Measurements from ENCODE around the gene ACTN1. TPM values are rescaled to one million over a fixed set of nuclear protein-coding genes. Genes with fewer than 3 reads are reported as not detected.

ACTN1 gene
- total RNA-seq, 4 donors from 2014 or later = 958 to 2,110 (median 1,439) TPM

DNA sequence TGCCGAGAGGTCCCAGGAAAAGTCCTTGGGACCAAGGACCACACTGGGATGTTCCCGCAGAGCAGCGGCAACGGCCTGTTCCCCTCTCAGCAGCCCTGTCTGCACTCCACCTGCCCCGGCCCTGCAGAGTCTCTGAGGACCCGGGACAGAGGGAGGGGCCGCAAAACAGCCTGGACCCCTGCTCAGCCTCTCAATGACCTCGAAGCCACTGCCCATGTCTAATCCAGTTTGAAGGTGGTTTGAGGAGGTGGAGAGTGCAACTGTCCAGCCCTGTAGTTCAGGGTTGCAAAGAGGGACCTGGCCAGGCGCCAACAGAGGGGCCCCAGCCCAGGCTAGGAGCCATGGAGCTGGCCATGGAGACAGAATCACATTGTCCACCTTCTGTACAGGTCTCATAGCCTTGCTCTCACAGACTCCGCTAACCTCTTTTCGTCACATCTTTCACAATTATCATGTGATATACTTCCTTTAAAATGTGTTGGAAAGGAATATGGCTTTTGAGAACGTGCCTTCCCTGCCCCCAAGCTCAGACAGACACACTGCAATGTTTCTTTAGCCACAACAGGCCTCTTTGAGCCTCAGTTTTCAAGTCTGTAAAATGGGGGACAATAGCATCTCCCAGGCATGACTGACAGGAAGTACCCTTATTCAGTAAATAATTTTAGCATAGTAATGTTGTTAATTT, 49.3 kb downstream of the ACTN1 start:
- TF ChIP-seq, protein P1, sequence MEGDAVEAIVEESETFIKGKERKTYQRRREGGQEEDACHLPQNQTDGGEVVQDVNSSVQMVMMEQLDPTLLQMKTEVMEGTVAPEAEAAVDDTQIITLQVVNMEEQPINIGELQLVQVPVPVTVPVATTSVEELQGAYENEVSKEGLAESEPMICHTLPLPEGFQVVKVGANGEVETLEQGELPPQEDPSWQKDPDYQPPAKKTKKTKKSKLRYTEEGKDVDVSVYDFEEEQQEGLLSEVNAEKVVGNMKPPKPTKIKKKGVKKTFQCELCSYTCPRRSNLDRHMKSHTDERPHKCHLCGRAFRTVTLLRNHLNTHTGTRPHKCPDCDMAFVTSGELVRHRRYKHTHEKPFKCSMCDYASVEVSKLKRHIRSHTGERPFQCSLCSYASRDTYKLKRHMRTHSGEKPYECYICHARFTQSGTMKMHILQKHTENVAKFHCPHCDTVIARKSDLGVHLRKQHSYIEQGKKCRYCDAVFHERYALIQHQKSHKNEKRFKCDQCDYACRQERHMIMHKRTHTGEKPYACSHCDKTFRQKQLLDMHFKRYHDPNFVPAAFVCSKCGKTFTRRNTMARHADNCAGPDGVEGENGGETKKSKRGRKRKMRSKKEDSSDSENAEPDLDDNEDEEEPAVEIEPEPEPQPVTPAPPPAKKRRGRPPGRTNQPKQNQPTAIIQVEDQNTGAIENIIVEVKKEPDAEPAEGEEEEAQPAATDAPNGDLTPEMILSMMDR (IDR thresholded peaks at IDR 0.05) = no peak
- TF ChIP-seq POLR2AphosphoS5 (IDR thresholded peaks at IDR 0.05) = peak; percentile 7 to 60
- 51% methylated on average over 11 of the region's 12 CpGs for WGBS
- peak overlapping the region; percentile 90 to 98 (median 97) for H3K27ac ChIP-seq (replicated peaks in 1 of 4)
- intact Hi-C loops (cut with DNase I) = no loop called here
- peaks cover 0 to 8% (median 4%) of the 10 kb centered on the region in 4 donors for H3K36me3 ChIP-seq
- no peaks in the 10 kb centered on the region for H3K9me3 ChIP-seq
- peaks cover 57 to 96% (median 93%) of the 10 kb centered on the region in 4 donors for H3K4me1 ChIP-seq
- peak overlapping the region in 3 of 4 donors; percentile 4 to 9 (median 7) for H3K4me3 ChIP-seq
- DNase-seq (ENCODE audit: extremely low spot score) = no peak
- no peaks in the 10 kb centered on the region for H3K27me3 ChIP-seq

DNA sequence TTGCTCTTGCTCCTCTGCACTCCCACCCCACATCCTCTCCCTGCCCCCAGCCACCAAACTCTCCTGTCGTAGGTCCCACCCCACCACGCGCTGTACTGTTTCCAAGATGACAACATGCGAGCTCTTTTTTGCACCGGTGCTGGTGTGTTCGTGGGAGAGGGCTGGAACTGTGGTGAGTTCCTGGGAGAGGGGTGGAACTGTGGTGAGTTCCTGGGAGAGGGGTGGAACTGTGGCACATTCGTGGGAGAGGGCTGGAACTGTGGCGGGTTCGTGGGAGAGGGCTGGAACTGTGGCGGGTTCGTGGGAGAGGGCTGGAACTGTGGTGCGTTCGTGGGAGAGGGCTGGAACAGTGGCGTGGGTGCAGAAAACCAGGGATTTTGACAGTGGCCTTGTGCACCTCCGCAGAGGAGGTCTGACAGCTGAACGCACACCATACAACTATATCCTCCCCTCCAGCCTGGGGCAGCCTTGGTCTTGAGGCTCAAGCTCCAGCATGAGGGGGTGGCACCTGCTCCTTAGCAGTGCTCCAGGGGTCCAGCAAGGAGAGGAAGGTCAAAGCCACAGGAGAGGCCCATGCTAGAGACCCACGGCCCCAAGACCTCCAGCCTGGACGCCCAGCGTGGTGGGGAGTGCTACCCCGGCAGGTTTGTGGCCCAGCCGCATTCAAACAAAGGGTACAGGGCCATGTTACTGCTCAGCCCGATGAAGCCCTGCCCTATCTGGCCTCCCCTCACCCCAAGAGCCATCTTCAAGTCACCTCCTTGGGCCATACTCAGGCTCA, 50.1 kb downstream of the ACTN1 start:
- H3K4me1 ChIP-seq = peaks cover 55 to 96% (median 93%) of the 10 kb centered on the region in 4 donors
- TF ChIP-seq, protein P1 (IDR thresholded peaks at IDR 0.05) = no peak
- TF ChIP-seq EP300 (IDR thresholded peaks at IDR 0.05) (no peak), POLR2AphosphoS5 (IDR thresholded peaks at IDR 0.05) (no peak), POLR2A (IDR thresholded peaks at IDR 0.05; ENCODE audit: low read depth) (no peak)
- intact Hi-C loops (cut with DNase I) = no loop called here
- DNase-seq (ENCODE audit: extremely low spot score) = no peak
- 63% methylated on average over 14 of the region's 22 CpGs for WGBS
- peaks cover 0 to 14% (median 7%) of the 10 kb centered on the region in 4 donors for H3K36me3 ChIP-seq
- no peaks in the 10 kb centered on the region for H3K27me3 ChIP-seq
- no peaks in the 10 kb centered on the region for H3K9me3 ChIP-seq
- H3K4me3 ChIP-seq = peak overlapping the region in 3 of 4 donors; percentile 4 to 30 (median 9)
- peak overlapping the region; percentile 90 to 98 (median 97) for H3K27ac ChIP-seq (replicated peaks in 1 of 4)

- TF ChIP-seq POLR2AphosphoS5 (IDR thresholded peaks at IDR 0.05) = no peak
- Histone ChIP-seq H3K27ac (replicated peaks in 1 of 4) (peak overlapping the region; percentile 90 to 98 (median 97)), H3K36me3 (peaks cover 0 to 22% (median 11%) of the 10 kb centered on the region in 4 donors), H3K9me3 (no peaks in the 10 kb centered on the region), H3K4me3 (no peak overlapping the region), H3K27me3 (no peaks in the 10 kb centered on the region), H3K4me1 (peaks cover 58 to 96% (median 93%) of the 10 kb centered on the region in 4 donors)
- intact Hi-C loops (cut with DNase I) = no loop called here
- no peak for DNase-seq (ENCODE audit: extremely low spot score)
- 31% methylated on average over 9 of the region's 9 CpGs for WGBS
Measured at GRCh38 chr14:68927956-68928675, 51.0 kb downstream of the ACTN1 start.

- H3K36me3 ChIP-seq = peaks cover 0 to 30% (median 11%) of the 10 kb centered on the region in 4 donors
- H3K27me3 ChIP-seq = no peaks in the 10 kb centered on the region
- no peaks in the 10 kb centered on the region for H3K9me3 ChIP-seq
- intact Hi-C loops (cut with DNase I) = no loop called here
- WGBS = 86% methylated on average over 3 of the region's 3 CpGs
- no peak for DNase-seq (ENCODE audit: extremely low spot score)
- H3K4me1 ChIP-seq = peaks cover 63 to 96% (median 93%) of the 10 kb centered on the region in 4 donors
- H3K4me3 ChIP-seq = no peak overlapping the region
- H3K27ac ChIP-seq (replicated peaks in 1 of 4) = peak overlapping the region; percentile 90 to 98 (median 97)
- no peak for TF ChIP-seq EP300 (IDR thresholded peaks at IDR 0.05)
- TF ChIP-seq, protein P1 (IDR thresholded peaks at IDR 0.05) = no peak
- TF ChIP-seq POLR2A (IDR thresholded peaks at IDR 0.05; ENCODE audit: low read depth) = no peak
- no peak for TF ChIP-seq POLR2AphosphoS5 (IDR thresholded peaks at IDR 0.05)
Measured at GRCh38 chr14:68927089-68927488, 52.0 kb downstream of the ACTN1 start.

GRCh38 chr14:68926236-68926635, 52.9 kb downstream of the ACTN1 start:
- Histone ChIP-seq H3K9me3 (no peaks in the 10 kb centered on the region), H3K36me3 (peaks cover 0 to 31% (median 11%) of the 10 kb centered on the region in 4 donors), H3K4me1 (peaks cover 63 to 96% (median 93%) of the 10 kb centered on the region in 4 donors), H3K27me3 (no peaks in the 10 kb centered on the region), H3K4me3 (no peak overlapping the region), H3K27ac (replicated peaks in 1 of 4) (peak overlapping the region; percentile 90 to 98 (median 97))
- no peak for DNase-seq (ENCODE audit: extremely low spot score)
- intact Hi-C loops (cut with DNase I) = no loop called here
- 100% methylated on average over 1 of the region's 1 CpG for WGBS
- TF ChIP-seq EP300 (IDR thresholded peaks at IDR 0.05) = no peak
- TF ChIP-seq POLR2AphosphoS5 (IDR thresholded peaks at IDR 0.05) = no peak
- TF ChIP-seq, protein P1 (IDR thresholded peaks at IDR 0.05) = peak; percentile 34 to 54 (median 37)
- TF ChIP-seq POLR2A (IDR thresholded peaks at IDR 0.05; ENCODE audit: low read depth) = no peak

Measured in esophagus muscularis mucosa (tissue), 4 donors.